Fibroblast of lung (primary cell): ENCODE data around the gene TRPC1.

Experiments
- EZH2 ChIP-seq: IDR thresholded peaks from 2 replicates; pipeline ENCODE4 v1.5.1; 2012; ENCODE audit warnings: low read length, control low read depth, mild to moderate bottlenecking; ENCODE audit errors: missing control alignments
- TF ChIP-seq, protein P1 (sequence below), 2 donors: IDR thresholded peaks in 1 of 2; conservative IDR thresholded peaks in 1 of 2; 1 replicate in 1 of 2; 2 replicates in 1 of 2; pipeline ENCODE4 v1.5.1; 2011 to 2012; ENCODE audit warnings: low read length in 2 of 2, control low read depth in 1 of 2, inconsistent platforms in 1 of 2, low read depth in 1 of 2, mild to moderate bottlenecking in 1 of 2

GRCh38 chr3:142732066-142732465 is 8.2 kb downstream of the TRPC1 start:
- TF ChIP-seq EZH2: no peak
- TF ChIP-seq, protein P1, sequence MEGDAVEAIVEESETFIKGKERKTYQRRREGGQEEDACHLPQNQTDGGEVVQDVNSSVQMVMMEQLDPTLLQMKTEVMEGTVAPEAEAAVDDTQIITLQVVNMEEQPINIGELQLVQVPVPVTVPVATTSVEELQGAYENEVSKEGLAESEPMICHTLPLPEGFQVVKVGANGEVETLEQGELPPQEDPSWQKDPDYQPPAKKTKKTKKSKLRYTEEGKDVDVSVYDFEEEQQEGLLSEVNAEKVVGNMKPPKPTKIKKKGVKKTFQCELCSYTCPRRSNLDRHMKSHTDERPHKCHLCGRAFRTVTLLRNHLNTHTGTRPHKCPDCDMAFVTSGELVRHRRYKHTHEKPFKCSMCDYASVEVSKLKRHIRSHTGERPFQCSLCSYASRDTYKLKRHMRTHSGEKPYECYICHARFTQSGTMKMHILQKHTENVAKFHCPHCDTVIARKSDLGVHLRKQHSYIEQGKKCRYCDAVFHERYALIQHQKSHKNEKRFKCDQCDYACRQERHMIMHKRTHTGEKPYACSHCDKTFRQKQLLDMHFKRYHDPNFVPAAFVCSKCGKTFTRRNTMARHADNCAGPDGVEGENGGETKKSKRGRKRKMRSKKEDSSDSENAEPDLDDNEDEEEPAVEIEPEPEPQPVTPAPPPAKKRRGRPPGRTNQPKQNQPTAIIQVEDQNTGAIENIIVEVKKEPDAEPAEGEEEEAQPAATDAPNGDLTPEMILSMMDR (conservative IDR thresholded peaks at IDR 0.05 in 1 of 2, IDR thresholded peaks at IDR 0.05 in 1 of 2; ENCODE audit: low read depth in 1 of 2, low read length in 2 of 2): no peak
